ENCODE measurements around the gene EIF2S1. TPM values are rescaled to one million over a fixed set of nuclear protein-coding genes. Genes with fewer than 3 reads are reported as not detected.

The EIF2S1 gene
- total RNA-seq, 2 donors from 2014 or later = 114 to 136 TPM

GRCh38 chr14:67377916-67378315, 17.8 kb downstream of the EIF2S1 start:
- DNase-seq = no peak
- no peak overlapping the region for H3K9ac ChIP-seq (ENCODE audit: extremely low read depth, low read length, poor library complexity, severe bottlenecking)
- Mint-ChIP-seq H3K4me3 (no peak overlapping the region), H3K27ac (no peak overlapping the region), H3K9me3 (no peaks in the 10 kb centered on the region), H3K27me3 (ENCODE audit: insufficient read depth) (no peaks in the 10 kb centered on the region), H3K4me1 (no peaks in the 10 kb centered on the region), H3K36me3 (ENCODE audit: low read depth) (peaks cover 70% of the 10 kb centered on the region)
- no peaks in the 10 kb centered on the region for H3K27me3 ChIP-seq (ENCODE audit: control insufficient read depth, insufficient read depth, low read length, poor library complexity, severe bottlenecking)
- H3K36me3 ChIP-seq (ENCODE audit: control insufficient read depth, insufficient read depth, low read length) = peaks cover 96% of the 10 kb centered on the region
- no peaks in the 10 kb centered on the region for H3K9me3 ChIP-seq (ENCODE audit: control insufficient read depth, low read length)
- TF ChIP-seq CTCF (conservative IDR thresholded peaks at IDR 0.05) = no peak
- no peak overlapping the region for H3K27ac ChIP-seq (ENCODE audit: low read depth, low read length)
- no peak overlapping the region for H3K4me3 ChIP-seq (ENCODE audit: low read length)
- H3K4me1 ChIP-seq (ENCODE audit: control insufficient read depth, insufficient read depth, low read length) = no peaks in the 10 kb centered on the region

- no peaks in the 10 kb centered on the region for H3K27me3 ChIP-seq (ENCODE audit: control insufficient read depth, insufficient read depth, low read length, poor library complexity, severe bottlenecking)
- Mint-ChIP-seq H3K27ac (no peak overlapping the region), H3K4me3 (no peak overlapping the region), H3K27me3 (ENCODE audit: insufficient read depth) (no peaks in the 10 kb centered on the region), H3K36me3 (ENCODE audit: low read depth) (peaks cover 45% of the 10 kb centered on the region), H3K9me3 (no peaks in the 10 kb centered on the region), H3K4me1 (no peaks in the 10 kb centered on the region)
- no peaks in the 10 kb centered on the region for H3K9me3 ChIP-seq (ENCODE audit: control insufficient read depth, low read length)
- WGBS, 2 experiments (ENCODE audit: insufficient coverage in 1 of 2, insufficient read length in 1 of 2) = 88% methylated on average over 1 to 2 of the region's 2 CpGs
- H3K27ac ChIP-seq (ENCODE audit: low read depth, low read length) = no peak overlapping the region
- peaks cover 68% of the 10 kb centered on the region for H3K36me3 ChIP-seq (ENCODE audit: control insufficient read depth, insufficient read depth, low read length)
- no peak for DNase-seq
- no peak overlapping the region for H3K9ac ChIP-seq (ENCODE audit: extremely low read depth, low read length, poor library complexity, severe bottlenecking)
- H3K4me1 ChIP-seq (ENCODE audit: control insufficient read depth, insufficient read depth, low read length) = no peaks in the 10 kb centered on the region
- no peak overlapping the region for H3K4me3 ChIP-seq (ENCODE audit: low read length)
- no peak for TF ChIP-seq CTCF (conservative IDR thresholded peaks at IDR 0.05)
These were observed 25.0 kb downstream of the EIF2S1 start for GRCh38 chr14:67385120-67385519.

GRCh38 chr14:67385618-67386017, 25.5 kb downstream of the EIF2S1 start:
- no peaks in the 10 kb centered on the region for H3K4me1 Mint-ChIP-seq
- no peaks in the 10 kb centered on the region for H3K4me1 ChIP-seq (ENCODE audit: control insufficient read depth, insufficient read depth, low read length)
- H3K9ac ChIP-seq (ENCODE audit: extremely low read depth, low read length, poor library complexity, severe bottlenecking) = no peak overlapping the region
- no peak overlapping the region for H3K4me3 ChIP-seq (ENCODE audit: low read length)
- peaks cover 63% of the 10 kb centered on the region for H3K36me3 ChIP-seq (ENCODE audit: control insufficient read depth, insufficient read depth, low read length)
- 100% methylated on average over 2 of the region's 2 CpGs for WGBS, 2 experiments (ENCODE audit: insufficient coverage in 1 of 2, insufficient read length in 1 of 2)
- no peaks in the 10 kb centered on the region for H3K9me3 ChIP-seq (ENCODE audit: control insufficient read depth, low read length)
- no peak overlapping the region for H3K27ac Mint-ChIP-seq
- H3K4me3 Mint-ChIP-seq = no peak overlapping the region
- no peaks in the 10 kb centered on the region for H3K27me3 Mint-ChIP-seq (ENCODE audit: insufficient read depth)
- H3K9me3 Mint-ChIP-seq = no peaks in the 10 kb centered on the region
- no peak for DNase-seq
- no peak for TF ChIP-seq CTCF (conservative IDR thresholded peaks at IDR 0.05)
- no peaks in the 10 kb centered on the region for H3K27me3 ChIP-seq (ENCODE audit: control insufficient read depth, insufficient read depth, low read length, poor library complexity, severe bottlenecking)
- H3K27ac ChIP-seq (ENCODE audit: low read depth, low read length) = no peak overlapping the region
- H3K36me3 Mint-ChIP-seq (ENCODE audit: low read depth) = peaks cover 41% of the 10 kb centered on the region
